H9 (cell line): ENCODE data around the gene TPX2. TPM values are rescaled to one million over a fixed set of nuclear protein-coding genes. Genes with fewer than 3 reads are reported as not detected.

Experiments used
- DNase-seq: peaks from one replicate; pipeline ENCODE4 v3.0.0-alpha.2; 2017
- H2AFZ ChIP-seq: one replicate; pipeline ENCODE4 v1.6.1; 2013; ENCODE audit warnings: mild to moderate bottlenecking, low read length, control low read depth, moderate library complexity
- H2AK5ac ChIP-seq: 2 replicates; pipeline ENCODE4 v1.6.1; 2013; ENCODE audit warnings: low read length, control low read depth, mixed read lengths; ENCODE audit not compliant: insufficient read length
- H2BK120ac ChIP-seq: one replicate; pipeline ENCODE4 v1.6.1; 2013; ENCODE audit warnings: low read depth, mild to moderate bottlenecking, low read length, control low read depth, inconsistent platforms; ENCODE audit not compliant: poor library complexity, severe bottlenecking
- H2BK12ac ChIP-seq: 2 replicates; pipeline ENCODE4 v1.6.1; 2013; ENCODE audit warnings: low read length, control low read depth, mixed read lengths, low read depth; ENCODE audit not compliant: insufficient read length
- H2BK15ac ChIP-seq: 2 replicates; pipeline ENCODE4 v1.6.1; 2013; ENCODE audit warnings: low read depth, low read length, control low read depth
- H2BK20ac ChIP-seq: one replicate; pipeline ENCODE4 v1.6.1; 2013; ENCODE audit warnings: low read depth, mild to moderate bottlenecking, low read length, control low read depth, inconsistent platforms; ENCODE audit not compliant: poor library complexity, severe bottlenecking
- H2BK5ac ChIP-seq: 2 replicates; pipeline ENCODE4 v1.6.1; 2013; ENCODE audit warnings: low read length, control low read depth, mixed read lengths; ENCODE audit not compliant: insufficient read length
- H3K14ac ChIP-seq: 2 replicates; pipeline ENCODE4 v1.6.1; 2013; ENCODE audit warnings: low read length, control low read depth; ENCODE audit not compliant: insufficient read depth
- H3K18ac ChIP-seq: 2 replicates; pipeline ENCODE4 v1.6.1; 2013; ENCODE audit warnings: low read depth, mild to moderate bottlenecking, mixed read lengths, low read length, control low read depth; ENCODE audit not compliant: insufficient read length
- H3K23ac ChIP-seq: 2 replicates; pipeline ENCODE4 v1.6.1; 2013; ENCODE audit warnings: low read length, control low read depth, mixed read lengths, low read depth; ENCODE audit not compliant: insufficient read length
- H3K23me2 ChIP-seq: 2 replicates; pipeline ENCODE4 v1.6.1; 2013; ENCODE audit warnings: low read depth, mild to moderate bottlenecking, mixed read lengths, low read length, control low read depth; ENCODE audit not compliant: insufficient read length, poor library complexity, severe bottlenecking
- H3K27ac ChIP-seq: 2 replicates; pipeline ENCODE4 v1.5.1; 2013; ENCODE audit warnings: low read length, control low read depth, mixed read lengths, low read depth; ENCODE audit not compliant: insufficient read length
- H3K27me3 ChIP-seq: 2 replicates; pipeline ENCODE4 v1.6.1; 2013; ENCODE audit warnings: low read length, control low read depth, inconsistent platforms; ENCODE audit not compliant: insufficient read depth
- H3K4ac ChIP-seq: 2 replicates; pipeline ENCODE4 v1.6.1; 2013; ENCODE audit warnings: low read depth, mild to moderate bottlenecking, control low read depth, inconsistent platforms, low read length, moderate library complexity
- H3K4me1 ChIP-seq: 2 replicates; pipeline ENCODE4 v1.6.1; 2013; ENCODE audit warnings: low read length, control low read depth, inconsistent platforms; ENCODE audit not compliant: insufficient read depth
- H3K4me2 ChIP-seq: 2 replicates; pipeline ENCODE4 v1.6.1; 2013; ENCODE audit warnings: low read length, control low read depth, mixed read lengths; ENCODE audit not compliant: insufficient read length, insufficient read depth
- H3K56ac ChIP-seq: 2 replicates; pipeline ENCODE4 v1.6.1; 2013; ENCODE audit warnings: low read depth, mild to moderate bottlenecking, mixed read lengths, low read length, control low read depth; ENCODE audit not compliant: insufficient read length
- H3K79me1 ChIP-seq: 2 replicates; pipeline ENCODE4 v1.6.1; 2013; ENCODE audit warnings: low read depth, mild to moderate bottlenecking, moderate library complexity, low read length, control low read depth, inconsistent platforms; ENCODE audit not compliant: insufficient read depth, poor library complexity, severe bottlenecking
- H3K79me2 ChIP-seq: 2 replicates; pipeline ENCODE4 v1.6.1; 2013; ENCODE audit warnings: low read length, control low read depth, inconsistent platforms; ENCODE audit not compliant: insufficient read depth
- H3K9ac ChIP-seq: 2 replicates; pipeline ENCODE4 v1.6.1; 2013; ENCODE audit warnings: low read length, control low read depth, mixed read lengths; ENCODE audit not compliant: insufficient read length; ENCODE audit errors: extremely low read depth
- H3K9me3 ChIP-seq: one replicate; pipeline ENCODE4 v1.6.1; 2013; ENCODE audit warnings: low read depth, low read length, inconsistent platforms; ENCODE audit not compliant: control insufficient read depth
- H3T11ph ChIP-seq: one replicate; pipeline ENCODE4 v1.6.1; 2013; ENCODE audit warnings: mild to moderate bottlenecking, low read length, control low read depth, inconsistent platforms
- H4K20me1 ChIP-seq: one replicate; pipeline ENCODE4 v1.6.1; 2013; ENCODE audit not compliant: control insufficient read depth, insufficient read length, insufficient read depth
- H4K5ac ChIP-seq: 2 replicates; pipeline ENCODE4 v1.6.1; 2013; ENCODE audit warnings: low read depth, mild to moderate bottlenecking, mixed read lengths, low read length, control low read depth; ENCODE audit not compliant: insufficient read length
- H4K8ac ChIP-seq: replicated peaks from 2 replicates; pipeline ENCODE4 v1.6.1; 2013; ENCODE audit warnings: low read length, control low read depth, mixed read lengths, low read depth; ENCODE audit not compliant: insufficient read length
- H4K91ac ChIP-seq: 2 replicates; pipeline ENCODE4 v1.6.1; 2013; ENCODE audit warnings: low read depth, mild to moderate bottlenecking, moderate library complexity, mixed read lengths, low read length, control low read depth; ENCODE audit not compliant: insufficient read length
- H3K27ac Mint-ChIP-seq, 3 experiments: 2 replicates in 2 of 3; 3 replicates in 1 of 3; pipeline ENCODE4 v1.8.0; 2020 to 2021; ENCODE audit warnings: mixed read lengths in 3 of 3, mild to moderate bottlenecking in 1 of 3, moderate library complexity in 1 of 3
- H3K27me3 Mint-ChIP-seq: 2 replicates; pipeline ENCODE4 v1.8.0; 2021; ENCODE audit warnings: low read depth, mild to moderate bottlenecking, moderate library complexity, mixed read lengths
- H3K36me3 Mint-ChIP-seq, 3 experiments: 2 replicates in 2 of 3; 3 replicates in 1 of 3; pipeline ENCODE4 v1.8.0; 2020 to 2021; ENCODE audit warnings: low read depth in 3 of 3, mixed read lengths in 3 of 3; ENCODE audit not compliant: insufficient read depth in 1 of 3
- H3K4me1 Mint-ChIP-seq, 2 experiments: 2 replicates each; pipeline ENCODE4 v1.8.0; 2020; ENCODE audit warnings: mixed read lengths in 2 of 2
- H3K4me3 Mint-ChIP-seq, 2 experiments: 2 replicates in 1 of 2; 3 replicates in 1 of 2; pipeline ENCODE4 v1.8.0; 2020 to 2021; ENCODE audit warnings: mild to moderate bottlenecking in 2 of 2, mixed read lengths in 2 of 2, moderate library complexity in 1 of 2
- H3K9me3 Mint-ChIP-seq, 2 experiments: 2 replicates in 1 of 2; 3 replicates in 1 of 2; pipeline ENCODE4 v1.8.0; 2020; ENCODE audit warnings: mild to moderate bottlenecking in 2 of 2, mixed read lengths in 2 of 2, moderate library complexity in 1 of 2
- WGBS: extraction: QIAGEN DNeasy Blood & Tissue Kit; methylation state at CpG from one replicate; pipeline ENCODE4 v1.1.7; 2013; ENCODE audit warnings: missing lambda C conversion rate, low lambda C conversion rate, mixed read lengths; ENCODE audit not compliant: insufficient read length; ENCODE audit errors: extremely low coverage; 5-methylcytosine and 5-hydroxymethylcytosine counted together
- total RNA-seq: library from RNA; stranded (reverse); gene quantifications from 2 replicates; pipeline ENCODE4 v1.2.1, GENCODE V29; 2021
- TF ChIP-seq, protein P1 (sequence below): fragments of 200-600 bp; sonication (generic); conservative IDR thresholded peaks from 3 replicates; pipeline ENCODE4 v1.8.0; 2021; ENCODE audit warnings: antibody characterized with exemption, mild to moderate bottlenecking

The TPX2 gene
- total RNA-seq, 1 experiment from 2014 or later, result 161 TPM

DNA sequence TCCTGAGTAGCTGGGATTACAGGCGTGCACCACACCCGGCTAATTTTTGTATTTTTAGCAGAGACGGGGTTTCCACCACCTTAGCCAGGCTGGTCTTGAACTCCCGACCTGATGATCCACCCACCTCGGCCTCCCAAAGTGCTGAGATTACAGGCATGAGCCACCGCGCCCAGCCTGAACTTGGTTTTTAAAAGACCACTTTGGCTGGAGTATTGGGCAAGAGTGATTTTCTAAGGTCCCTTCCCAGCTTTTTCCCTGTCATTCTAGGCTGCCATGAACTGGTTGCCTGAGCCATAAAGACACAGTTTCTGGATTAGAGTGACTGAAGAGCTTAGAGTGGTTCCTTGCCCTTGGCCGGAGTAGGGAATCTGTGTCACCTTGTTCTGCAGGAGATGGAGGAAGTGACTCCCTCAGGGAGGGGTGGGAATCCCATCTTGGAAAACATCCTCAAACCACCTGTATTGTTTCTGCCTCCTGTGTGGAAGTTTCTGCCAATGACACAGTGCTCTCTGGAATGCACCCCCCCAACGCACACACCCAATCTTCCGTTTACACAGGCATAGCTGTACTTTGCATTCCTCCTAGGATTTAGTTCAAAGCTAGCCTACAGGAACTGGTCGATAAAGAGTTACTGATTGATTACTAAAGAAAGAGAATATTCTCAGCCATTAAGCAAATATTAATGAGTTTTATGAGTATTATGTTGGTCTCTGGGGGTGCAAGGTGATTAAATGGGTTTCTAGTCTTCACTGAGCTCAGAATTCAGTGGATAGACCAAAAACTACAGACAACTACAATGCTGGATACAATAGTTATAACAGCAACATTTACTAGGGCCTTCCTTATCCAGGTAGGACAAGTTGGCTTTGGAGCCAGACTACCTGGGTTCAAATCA, 34.6 kb upstream of the TPX2 start:
- Histone ChIP-seq H3K4ac (no peak overlapping the region), H3K56ac (no peak overlapping the region), H4K91ac (no peak overlapping the region), H3K14ac (no peak overlapping the region; the same call in 1 of the 2 replicates), H4K8ac (no peak overlapping the region), H2AK5ac (no peak overlapping the region), H3K23me2 (no peaks in the 10 kb centered on the region), H3K18ac (no peak overlapping the region), H2BK12ac (no peak overlapping the region), H3K27ac (no peak overlapping the region), H3K9ac (no peak overlapping the region), H4K5ac (no peak overlapping the region), H2AFZ (no peak overlapping the region), H3K9me3 (no peaks in the 10 kb centered on the region), H4K20me1 (no peaks in the 10 kb centered on the region), H2BK120ac (no peak overlapping the region), H3T11ph (no peak overlapping the region), H2BK15ac (no peak overlapping the region), H3K4me1 (no peaks in the 10 kb centered on the region), H3K79me1 (no peaks in the 10 kb centered on the region), H2BK20ac (no peak overlapping the region), H2BK5ac (no peak overlapping the region), H3K4me2 (no peak overlapping the region), H3K27me3 (no peaks in the 10 kb centered on the region), H3K23ac (no peak overlapping the region), H3K79me2 (0 out of 2 replicates have a peak, but pooled peaks cover 2% of the 10 kb centered on the region)
- no CpG with 5 or more reads among the region's 11 CpGs for WGBS
- Mint-ChIP-seq H3K27ac (peak overlapping the region; percentile 9 to 61 (median 23); a peak in 3 of 7 replicates), H3K27me3 (no peaks in the 10 kb centered on the region), H3K9me3 (no peaks in the 10 kb centered on the region), H3K4me3 (no peak overlapping the region), H3K36me3 (peaks cover 1 to 55% (median 27%) of the 10 kb centered on the region in 3 experiments; a peak in 6 of 7 replicates), H3K4me1 (peaks cover 34 to 36% of the 10 kb centered on the region in 2 experiments)
- DNase-seq, result no peak
- TF ChIP-seq, protein P1, sequence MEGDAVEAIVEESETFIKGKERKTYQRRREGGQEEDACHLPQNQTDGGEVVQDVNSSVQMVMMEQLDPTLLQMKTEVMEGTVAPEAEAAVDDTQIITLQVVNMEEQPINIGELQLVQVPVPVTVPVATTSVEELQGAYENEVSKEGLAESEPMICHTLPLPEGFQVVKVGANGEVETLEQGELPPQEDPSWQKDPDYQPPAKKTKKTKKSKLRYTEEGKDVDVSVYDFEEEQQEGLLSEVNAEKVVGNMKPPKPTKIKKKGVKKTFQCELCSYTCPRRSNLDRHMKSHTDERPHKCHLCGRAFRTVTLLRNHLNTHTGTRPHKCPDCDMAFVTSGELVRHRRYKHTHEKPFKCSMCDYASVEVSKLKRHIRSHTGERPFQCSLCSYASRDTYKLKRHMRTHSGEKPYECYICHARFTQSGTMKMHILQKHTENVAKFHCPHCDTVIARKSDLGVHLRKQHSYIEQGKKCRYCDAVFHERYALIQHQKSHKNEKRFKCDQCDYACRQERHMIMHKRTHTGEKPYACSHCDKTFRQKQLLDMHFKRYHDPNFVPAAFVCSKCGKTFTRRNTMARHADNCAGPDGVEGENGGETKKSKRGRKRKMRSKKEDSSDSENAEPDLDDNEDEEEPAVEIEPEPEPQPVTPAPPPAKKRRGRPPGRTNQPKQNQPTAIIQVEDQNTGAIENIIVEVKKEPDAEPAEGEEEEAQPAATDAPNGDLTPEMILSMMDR, result no peak
